HCT116 (cell line): Measurements from ENCODE around the gene IP6K3. TPM values are rescaled to one million over a fixed set of nuclear protein-coding genes. Genes with fewer than 3 reads are reported as not detected.

Experiments used
- ATAC-seq: fragments of 200-7000 bp; cut with Tn5 transposase; 2 replicates; pipeline ENCODE4 v1.9.1; 2020; ENCODE audit warnings: mild to moderate bottlenecking, moderate library complexity
- BruUV-seq: library from RNA; stranded (reverse); fragments of 400-500 nt; replicated peaks from 2 replicates; lab custom pipeline; 2021; lab: Mats Ljungman, UMichigan
- CTCF ChIA-PET: fragments of 300-600 bp; sonication (Branson Sonifier 250); formaldehyde crosslinking; loops from one replicate; lab custom pipeline; 2021; ENCODE audit warnings: antibody characterized with exemption; lab: Charles Lee
- POLR2A ChIA-PET: fragments of 300-600, 350-600 bp; sonication (Branson Sonifier 250); formaldehyde crosslinking; loops from one replicate; lab custom pipeline; 2021; ENCODE audit warnings: antibody characterized with exemption; lab: Charles Lee
- RAD21 ChIA-PET, 2 experiments: fragments of 300-600 bp; sonication (Branson Sonifier 250); formaldehyde crosslinking; loops; one replicate each; lab custom pipeline; 2023; ENCODE audit warnings: low total read pairs in 2 of 2; ENCODE audit not compliant: uncharacterized antibody in 2 of 2, unreplicated experiment in 2 of 2, low non-redundant PET in 1 of 2; lab: Charles Lee
- DNase-seq: peaks from one replicate; pipeline ENCODE4 v3.0.0-alpha.2; 2010; ENCODE audit warnings: low read depth, low spot score
- H2AFZ ChIP-seq: fragments of 200-600 bp; shearing (Covaris generic), sonication (generic); 2 replicates; pipeline ENCODE4 v1.6.1; 2017; ENCODE audit warnings: low read depth, mixed run types, mixed read lengths, antibody characterized with exemption, low read length; ENCODE audit not compliant: poor library complexity, severe bottlenecking
- H3K27ac ChIP-seq: 2 replicates; pipeline ENCODE4 v1.5.1; 2012; ENCODE audit warnings: low read depth, low read length
- H3K27me3 ChIP-seq: fragments of 200-600 bp; sonication (generic); 2 replicates; pipeline ENCODE4 v1.6.1; 2016; ENCODE audit warnings: mixed run types, low read length, mixed read lengths; ENCODE audit not compliant: insufficient read depth
- H3K36me3 ChIP-seq, 2 experiments: fragments of 200-500 bp in 1 of 2; fragments of 200-600 bp in 1 of 2; sonication (Bioruptor generic) in 1 of 2; sonication (generic) in 1 of 2; 2 replicates each; pipeline versions ENCODE4 v1.5.1 to v1.6.1; 2014 to 2016; ENCODE audit warnings: low read length in 2 of 2, inconsistent platforms in 1 of 2, mixed read lengths in 1 of 2, mixed run types in 1 of 2; ENCODE audit not compliant: insufficient read depth in 2 of 2, control insufficient read depth in 1 of 2
- H3K4me1 ChIP-seq, 2 experiments: fragments of 200-600 bp in 1 of 2; sonication (generic) in 1 of 2; 2 replicates each; pipeline versions ENCODE4 v1.5.1 to v1.6.1; 2012 to 2017; ENCODE audit warnings: low read length in 2 of 2, inconsistent platforms in 1 of 2, mild to moderate bottlenecking in 1 of 2, mixed read lengths in 1 of 2, mixed run types in 1 of 2, moderate library complexity in 1 of 2; ENCODE audit not compliant: insufficient read depth in 2 of 2, control insufficient read depth in 1 of 2
- H3K4me2 ChIP-seq: fragments of 200-600 bp; sonication (generic); 2 replicates; pipeline ENCODE4 v1.6.1; 2017; ENCODE audit warnings: mixed run types, low read length, mixed read lengths
- H3K4me3 ChIP-seq, 2 experiments: fragments of 200-600 bp in 1 of 2; sonication (generic) in 1 of 2; replicated peaks in 1 of 2; 2 replicates each; pipeline ENCODE4 v1.5.1; 2011 to 2016; ENCODE audit warnings: low read length in 2 of 2, control low read depth in 1 of 2, low read depth in 1 of 2, mild to moderate bottlenecking in 1 of 2, mixed read lengths in 1 of 2, mixed run types in 1 of 2
- H3K79me2 ChIP-seq: fragments of 200-600 bp; sonication (generic); 2 replicates; pipeline ENCODE4 v1.6.1; 2017; ENCODE audit warnings: mild to moderate bottlenecking, mixed run types, low read length, moderate library complexity, mixed read lengths; ENCODE audit not compliant: insufficient read depth
- H3K9ac ChIP-seq: fragments of 200-600 bp; sonication (generic); 2 replicates; pipeline ENCODE4 v1.6.1; 2016; ENCODE audit warnings: low read length, mixed read lengths
- H3K9me2 ChIP-seq: fragments of 200-600 bp; sonication (generic), shearing (Covaris generic); 2 replicates; pipeline ENCODE4 v1.6.1; 2017; ENCODE audit warnings: mixed run types, mild to moderate bottlenecking, moderate library complexity; ENCODE audit not compliant: insufficient read depth
- H3K9me3 ChIP-seq, 2 experiments: fragments of 200-500 bp in 1 of 2; fragments of 200-600 bp in 1 of 2; sonication (Bioruptor generic) in 1 of 2; sonication (generic) in 1 of 2; 2 replicates each; pipeline ENCODE4 v1.6.1; 2014 to 2017; ENCODE audit warnings: low read length in 2 of 2, mixed read lengths in 2 of 2, inconsistent platforms in 1 of 2, low read depth in 1 of 2, mild to moderate bottlenecking in 1 of 2, mixed run types in 1 of 2, moderate library complexity in 1 of 2; ENCODE audit not compliant: control insufficient read depth in 1 of 2, insufficient read depth in 1 of 2
- H4K20me1 ChIP-seq: fragments of 200-600 bp; sonication (generic), shearing (Covaris generic); 2 replicates; pipeline ENCODE4 v1.6.1; 2017; ENCODE audit warnings: mixed run types, mild to moderate bottlenecking, moderate library complexity; ENCODE audit not compliant: insufficient read depth
- ATF3 ChIP-seq: IDR thresholded peaks from 2 replicates; pipeline ENCODE4 v1.6.1; 2012
- CBX3 ChIP-seq: IDR thresholded peaks from 2 replicates; pipeline ENCODE4 v1.6.1; 2012; ENCODE audit warnings: low read depth
- EGR1 ChIP-seq: IDR thresholded peaks from 2 replicates; pipeline ENCODE4 v1.6.1; 2012; ENCODE audit warnings: low read depth
- ELF1 ChIP-seq: IDR thresholded peaks from 2 replicates; pipeline ENCODE4 v1.6.1; 2012; ENCODE audit warnings: low read depth, borderline replicate concordance
- EZH2 ChIP-seq: fragments of 200-600 bp; sonication (generic); IDR thresholded peaks from 2 replicates; pipeline ENCODE4 v1.6.1; 2017; ENCODE audit warnings: antibody characterized with exemption, mixed run types
- FOSL1 ChIP-seq: IDR thresholded peaks from 2 replicates; pipeline ENCODE4 v1.6.1; 2012; ENCODE audit warnings: low read depth
- JUND ChIP-seq: IDR thresholded peaks from 2 replicates; pipeline ENCODE4 v1.6.1; 2012
- MAX ChIP-seq: IDR thresholded peaks from 2 replicates; pipeline ENCODE4 v1.6.1; 2012
- RAD21 ChIP-seq: IDR thresholded peaks from 2 replicates; pipeline ENCODE4 v1.6.1; 2012; ENCODE audit warnings: low read depth, mild to moderate bottlenecking
- REST ChIP-seq: IDR thresholded peaks from 2 replicates; pipeline ENCODE4 v1.6.1; 2012; ENCODE audit warnings: low read depth
- SIN3A ChIP-seq: IDR thresholded peaks from 2 replicates; pipeline ENCODE4 v1.6.1; 2012; ENCODE audit warnings: low read depth
- SRF ChIP-seq: IDR thresholded peaks from 2 replicates; pipeline ENCODE4 v1.6.1; 2012; ENCODE audit warnings: low read depth
- TCF7L2 ChIP-seq: IDR thresholded peaks from 2 replicates; pipeline ENCODE4 v1.7.0; 2011; ENCODE audit warnings: borderline replicate concordance, inconsistent platforms; ENCODE audit not compliant: insufficient read depth, insufficient read length; ENCODE audit errors: extremely low read depth
- ZFX ChIP-seq: fragments of 450-650 bp; IDR thresholded peaks from 2 replicates; pipeline ENCODE4 v1.6.1; 2017
- ZNF274 ChIP-seq: fragments of 200-500 bp; sonication (Bioruptor generic); IDR thresholded peaks from 2 replicates; pipeline ENCODE4 v1.6.1; 2014; ENCODE audit warnings: mild to moderate bottlenecking, low read depth, low read length, inconsistent platforms
- intact Hi-C: fragments of 100-400 bp; cut with micrococcal nuclease; formaldehyde crosslinking; loops from 2 replicates; pipeline ENCODE4 v1.10.0; 2022
- total RNA-seq: library from RNA; stranded (reverse); gene quantifications from one replicate; pipeline ENCODE4 v1.2.1, GENCODE V29; 2021; ENCODE audit not compliant: unreplicated experiment

The IP6K3 gene
- total RNA-seq, 1 experiment from 2014 or later, result not detected

GRCh38 chr6:33738153-33738552 is 8.6 kb downstream of the IP6K3 start:
- Histone ChIP-seq H3K9ac (no peak overlapping the region), H3K9me2 (no peaks in the 10 kb centered on the region), H2AFZ (no peak overlapping the region), H3K4me3 (no peak overlapping the region), H3K79me2 (no peaks in the 10 kb centered on the region), H3K4me2 (no peak overlapping the region), H3K9me3 (no peaks in the 10 kb centered on the region), H3K27ac (no peak overlapping the region), H3K4me1 (peaks cover 0 to 2% of the 10 kb centered on the region in 2 experiments; a peak in 1 of 4 replicates), H3K27me3 (peaks cover 3% of the 10 kb centered on the region; the same call in 1 of the 2 replicates)
- ATAC-seq, result no peak
- ChIA-PET CTCF (no interaction called here), RAD21 (no interaction called here)
- no TSS peak for BruUV-seq
- intact Hi-C loops, result no loop called here
- no peak for TF ChIP-seq ATF3
- TF ChIP-seq JUND, result no peak
- no peak for TF ChIP-seq EZH2
- TF ChIP-seq ZNF274, result no peak
- no peak for TF ChIP-seq TCF7L2
- TF ChIP-seq MAX, result no peak
- no peak for TF ChIP-seq FOSL1
- TF ChIP-seq CBX3, result no peak
- TF ChIP-seq REST, result no peak
- no peak for TF ChIP-seq SRF
- no peak for TF ChIP-seq ELF1
- no peak for TF ChIP-seq EGR1
- no peak for TF ChIP-seq ZFX
- no peak for TF ChIP-seq RAD21
- TF ChIP-seq SIN3A, result no peak
- TF ChIP-seq, all 23 proteins: peak for 0
- POLR2A ChIA-PET, result no interaction called here
- Histone ChIP-seq H3K36me3 (no peaks in the 10 kb centered on the region), H4K20me1 (no peaks in the 10 kb centered on the region)
- no peak for DNase-seq
